Gastrocnemius medialis (tissue), 4 donors: ENCODE measurements around the gene IFI6.

ENCODE experiments used
- CTCF ChIP-seq, 5 experiments: fragments of 450-650 bp in 3 of 5; fragments of 200-600 bp in 2 of 5; sonication (generic) in 2 of 5; IDR thresholded peaks in 4 of 5; conservative IDR thresholded peaks in 1 of 5; 1 replicate in 4 of 5; 2 replicates in 1 of 5; pipeline ENCODE4 v1.5.1; 2016 to 2019; ENCODE audit warnings: antibody characterized with exemption in 5 of 5, mild to moderate bottlenecking in 3 of 5, moderate library complexity in 3 of 5
- POLR2A ChIP-seq, 2 donors: fragments of 450-650 bp; IDR thresholded peaks; one replicate each; pipeline ENCODE4 v1.6.1; 2017; ENCODE audit warnings: antibody characterized with exemption in 2 of 2, mild to moderate bottlenecking in 2 of 2, moderate library complexity in 2 of 2

DNA sequence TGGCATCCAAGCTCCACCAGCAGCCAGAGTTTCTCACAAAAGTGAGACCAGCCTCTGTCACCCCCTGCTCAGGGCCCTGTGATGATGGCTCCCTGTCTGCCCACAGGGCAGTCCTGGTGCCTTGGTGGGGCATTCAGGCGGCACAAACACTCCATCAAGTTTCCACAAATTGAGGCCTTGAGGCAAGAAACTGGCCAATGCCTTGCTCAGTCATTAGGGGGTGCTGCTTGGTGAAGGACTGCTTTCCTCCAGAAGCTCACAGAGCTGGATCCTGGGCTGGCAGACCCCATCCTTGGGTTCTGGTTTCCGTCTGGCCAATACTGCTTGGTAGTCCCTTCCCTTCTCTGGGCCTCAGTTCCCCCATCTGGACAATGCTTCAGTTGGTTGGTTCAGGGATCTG is 55.6 kb downstream of the IFI6 start:
- TF ChIP-seq POLR2A (IDR thresholded peaks at IDR 0.05) (no peak), CTCF (IDR thresholded peaks at IDR 0.05 in 4 of 5, conservative IDR thresholded peaks at IDR 0.05 in 1 of 5) (no peak)
